Measurements from ENCODE around the gene SUSD2. TPM values are rescaled to one million over a fixed set of nuclear protein-coding genes. Genes with fewer than 3 reads are reported as not detected.

The SUSD2 gene
- total and polyA plus RNA-seq, 2 of the 4 experiments (the other 2 are of a cell fraction) = 0.18 to 1.6 TPM

DNA sequence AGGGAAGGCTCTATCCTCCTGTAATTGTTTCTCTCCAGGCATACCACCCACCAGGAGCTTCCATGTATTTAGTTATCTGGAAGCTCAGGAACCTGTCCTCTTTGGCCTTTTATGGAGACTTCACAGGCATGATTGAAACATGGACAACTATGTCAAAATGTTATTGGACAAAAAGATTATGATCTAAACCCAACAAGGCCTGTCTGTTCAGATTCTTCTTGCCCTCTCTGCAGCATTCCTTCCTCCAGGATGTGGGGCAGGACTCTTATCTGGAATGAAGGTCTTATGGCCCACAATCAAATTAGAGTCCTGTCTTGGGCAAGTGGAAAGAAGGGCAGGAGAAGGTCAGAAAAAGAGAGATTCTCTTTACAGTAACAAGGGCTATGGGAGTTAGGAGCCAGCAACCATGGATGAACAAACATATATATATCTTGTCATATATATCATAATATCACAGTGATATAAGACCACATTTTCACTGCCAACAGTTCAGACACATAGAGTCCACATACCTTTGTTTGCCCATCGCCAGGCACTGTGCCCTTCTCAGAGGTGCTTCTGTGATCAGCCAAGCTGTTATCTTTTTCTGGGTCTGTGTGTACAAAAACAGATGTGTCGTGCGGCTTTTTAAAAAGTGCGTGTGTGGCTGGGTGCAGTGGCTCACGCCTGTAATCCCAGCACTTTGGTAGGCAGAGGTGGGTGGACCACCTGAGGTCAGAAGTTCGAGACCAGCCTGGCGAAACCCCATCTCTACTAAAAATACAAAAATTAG lies 42.5 kb upstream of the SUSD2 start:
- Histone ChIP-seq H3K4me1 (ENCODE audit: control insufficient read depth, insufficient read depth, low read length) (peaks cover 22% of the 10 kb centered on the region), H2BK120ac (ENCODE audit: low read depth, low read length) (no peak overlapping the region), H3K9me1 (ENCODE audit: insufficient read depth, low read length) (peaks cover 45% of the 10 kb centered on the region), H2AK9ac (replicated peaks; ENCODE audit: low read depth, low read length, poor library complexity) (no peak overlapping the region), H3K36me3 (ENCODE audit: control insufficient read depth, insufficient read depth, low read length) (peaks cover 12% of the 10 kb centered on the region), H3K56ac (ENCODE audit: extremely low read depth, insufficient read depth, low read length) (no peak overlapping the region), H3K4me3 (ENCODE audit: insufficient read depth, low read depth, low read length) (no peak overlapping the region), H2AK5ac (ENCODE audit: low read depth, low read length) (no peak overlapping the region), H3K14ac (replicated peaks; ENCODE audit: low read depth, low read length) (no peak overlapping the region), H3K9me3 (ENCODE audit: control insufficient read depth, insufficient read depth, low read length) (no peaks in the 10 kb centered on the region), H4K8ac (ENCODE audit: low read depth in 2 of 2, low read length in 2 of 2) (no peak overlapping the region), H2AFZ (replicated peaks; ENCODE audit: low read length, poor library complexity) (no peak overlapping the region), H2BK15ac (ENCODE audit: low read depth, low read length) (no peak overlapping the region; the same call in 2 of the 3 replicates), H4K5ac (ENCODE audit: low read depth, low read length) (no peak overlapping the region), H3K27me3 (ENCODE audit: control insufficient read depth, insufficient read depth, low read length) (no peaks in the 10 kb centered on the region), H2BK20ac (ENCODE audit: low read depth, low read length) (no peak overlapping the region; the same call in 1 of the 2 replicates), H3K23ac (ENCODE audit: low read depth, low read length) (no peak overlapping the region), H4K91ac (ENCODE audit: insufficient read depth, low read depth, low read length) (no peak overlapping the region), H3K4ac (ENCODE audit: low read depth, low read length) (0 out of 2 replicates have a peak overlapping the region, but pooled peaks have one; percentile 9), H3K4me2 (ENCODE audit: low read depth, low read length) (no peak overlapping the region), H4K20me1 (ENCODE audit: insufficient read depth, low read length) (peaks cover 13% of the 10 kb centered on the region; the same call in 1 of the 2 replicates), H3K27ac (ENCODE audit: insufficient read depth, low read length) (no peak overlapping the region), H3K79me1 (ENCODE audit: low read depth in 1 of 2, low read length in 2 of 2) (peaks cover 20 to 45% of the 10 kb centered on the region in 2 experiments), H3K18ac (ENCODE audit: low read depth, low read length) (no peak overlapping the region), H2BK5ac (ENCODE audit: low read depth, low read length, poor library complexity, severe bottlenecking) (no peak overlapping the region), H3K9ac (ENCODE audit: low read depth, low read length) (no peak overlapping the region)
- dilution Hi-C loops (cut with HindIII; ENCODE audit: low sequenced_read_pairs, unreplicated experiment) (no loop called here), intact Hi-C loops (cut with micrococcal nuclease) (no loop called here), in situ Hi-C loops (cut with MboI; ENCODE audit: low sequenced_read_pairs) (no loop called here)
- POLR2A ChIA-PET (ENCODE audit: unreplicated experiment) = no interaction called here
- no peak for TF ChIP-seq FOS (IDR thresholded peaks at IDR 0.05; ENCODE audit: low read depth, low read length)
- TF ChIP-seq CEBPB (IDR thresholded peaks at IDR 0.05; ENCODE audit: low read depth, low read length) = no peak
- TF ChIP-seq MAFK (IDR thresholded peaks at IDR 0.05; ENCODE audit: low read depth, low read length) = no peak
- TF ChIP-seq, protein P1, sequence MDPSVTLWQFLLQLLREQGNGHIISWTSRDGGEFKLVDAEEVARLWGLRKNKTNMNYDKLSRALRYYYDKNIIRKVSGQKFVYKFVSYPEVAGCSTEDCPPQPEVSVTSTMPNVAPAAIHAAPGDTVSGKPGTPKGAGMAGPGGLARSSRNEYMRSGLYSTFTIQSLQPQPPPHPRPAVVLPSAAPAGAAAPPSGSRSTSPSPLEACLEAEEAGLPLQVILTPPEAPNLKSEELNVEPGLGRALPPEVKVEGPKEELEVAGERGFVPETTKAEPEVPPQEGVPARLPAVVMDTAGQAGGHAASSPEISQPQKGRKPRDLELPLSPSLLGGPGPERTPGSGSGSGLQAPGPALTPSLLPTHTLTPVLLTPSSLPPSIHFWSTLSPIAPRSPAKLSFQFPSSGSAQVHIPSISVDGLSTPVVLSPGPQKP (IDR thresholded peaks at IDR 0.05; ENCODE audit: borderline replicate concordance, low read depth, low read length) = no peak
- DNase-seq = no peak
- no peak for ATAC-seq (ENCODE audit: low read depth)
- WGBS, 2 experiments (ENCODE audit: extremely low coverage in 2 of 2, insufficient read length in 1 of 2) = 100% methylated on average over 3 of the region's 7 CpGs; no CpG with 5 or more reads in 1 of the 2 experiments
- CTCF ChIA-PET = interaction anchor here (0.6 kb wide), 1 partner anchor 286 kb away, joined by 4 read pairs; no protein-coding TSS in a partner anchor
- no TSS peak for BruUV-seq (replicated peaks)

Measured in IMR-90 (cell line).